C4-2B (cell line): ENCODE results near the gene IL1RAPL2.

Experiments used
- ZFX ChIP-seq: fragments of 450-650 bp; IDR thresholded peaks from 2 replicates; pipeline ENCODE4 v1.6.1; 2017
- TF ChIP-seq, protein P1 (sequence below): fragments of 450-650 bp; conservative IDR thresholded peaks from 2 replicates; pipeline ENCODE4 v1.5.1; 2017; ENCODE audit warnings: mild to moderate bottlenecking

DNA sequence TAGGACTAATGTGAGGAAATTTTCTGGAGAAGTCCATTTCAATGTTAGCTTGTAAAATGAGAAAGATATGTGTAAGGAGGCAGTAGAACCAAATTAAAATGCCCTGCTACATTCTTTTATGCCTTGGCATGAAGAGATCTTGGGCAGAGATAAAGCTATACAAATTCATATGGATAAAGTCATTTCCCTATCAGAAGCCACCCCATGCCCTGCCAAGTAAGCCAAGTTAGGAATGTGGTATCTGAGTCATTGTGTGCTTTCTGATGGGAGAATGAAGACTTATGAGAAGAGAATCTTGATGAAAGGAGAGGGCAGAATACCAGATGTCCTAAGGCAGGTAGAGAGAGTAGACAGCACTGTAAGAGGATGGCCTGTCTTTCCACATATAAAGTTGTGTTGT, 570.8 kb downstream of the IL1RAPL2 start:
- TF ChIP-seq, protein P1, sequence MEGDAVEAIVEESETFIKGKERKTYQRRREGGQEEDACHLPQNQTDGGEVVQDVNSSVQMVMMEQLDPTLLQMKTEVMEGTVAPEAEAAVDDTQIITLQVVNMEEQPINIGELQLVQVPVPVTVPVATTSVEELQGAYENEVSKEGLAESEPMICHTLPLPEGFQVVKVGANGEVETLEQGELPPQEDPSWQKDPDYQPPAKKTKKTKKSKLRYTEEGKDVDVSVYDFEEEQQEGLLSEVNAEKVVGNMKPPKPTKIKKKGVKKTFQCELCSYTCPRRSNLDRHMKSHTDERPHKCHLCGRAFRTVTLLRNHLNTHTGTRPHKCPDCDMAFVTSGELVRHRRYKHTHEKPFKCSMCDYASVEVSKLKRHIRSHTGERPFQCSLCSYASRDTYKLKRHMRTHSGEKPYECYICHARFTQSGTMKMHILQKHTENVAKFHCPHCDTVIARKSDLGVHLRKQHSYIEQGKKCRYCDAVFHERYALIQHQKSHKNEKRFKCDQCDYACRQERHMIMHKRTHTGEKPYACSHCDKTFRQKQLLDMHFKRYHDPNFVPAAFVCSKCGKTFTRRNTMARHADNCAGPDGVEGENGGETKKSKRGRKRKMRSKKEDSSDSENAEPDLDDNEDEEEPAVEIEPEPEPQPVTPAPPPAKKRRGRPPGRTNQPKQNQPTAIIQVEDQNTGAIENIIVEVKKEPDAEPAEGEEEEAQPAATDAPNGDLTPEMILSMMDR: no peak
- no peak for TF ChIP-seq ZFX
